Fibroblast of the aortic adventitia (primary cell): ENCODE results near the gene CCNF. TPM values are rescaled to one million over a fixed set of nuclear protein-coding genes. Genes with fewer than 3 reads are reported as not detected.

Experiments used
- DNase-seq: peaks from one replicate; pipeline ENCODE4 v3.0.0-alpha.2; 2010; ENCODE audit warnings: low read depth
- H3K4me3 ChIP-seq: 2 replicates; pipeline ENCODE4 v1.5.1; 2011; ENCODE audit warnings: low read depth, mild to moderate bottlenecking, control low read depth, low read length, moderate library complexity
- total RNA-seq: library from RNA; depleted of rRNA; stranded (reverse); fragments of >200 nt; gene quantifications from 2 replicates; pipeline ENCODE4 v1.2.3, GENCODE V29; 2012; ENCODE audit warnings: low replicate concordance
- TF ChIP-seq, protein P1 (sequence below): IDR thresholded peaks from 2 replicates; pipeline ENCODE4 v1.5.1; 2011; ENCODE audit warnings: mild to moderate bottlenecking, low read length, control low read depth, inconsistent platforms; ENCODE audit not compliant: insufficient read depth

CCNF gene
- total RNA-seq, 1 donor = 21.1 TPM

DNA sequence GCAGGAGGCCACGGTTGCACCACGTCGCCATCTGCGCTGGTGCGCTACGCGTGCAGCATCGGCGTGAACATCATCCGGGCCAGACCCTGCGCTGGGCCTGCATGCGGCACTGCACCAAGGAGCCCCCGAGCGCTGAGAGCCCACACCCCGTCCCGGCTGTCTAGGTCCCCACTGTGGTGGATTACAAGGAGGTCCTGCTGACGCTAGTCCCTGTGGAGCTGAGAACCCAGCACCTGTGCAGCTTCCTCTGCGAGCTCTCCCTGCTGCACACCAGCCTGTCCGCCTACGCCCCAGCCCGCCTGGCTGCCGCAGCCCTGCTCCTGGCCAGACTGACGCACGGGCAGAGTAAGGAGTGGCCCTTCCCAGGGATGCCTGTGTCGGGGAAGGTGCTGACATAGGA lies 19.9 kb downstream of the CCNF start:
- no peak overlapping the region for H3K4me3 ChIP-seq
- no peak for DNase-seq
- TF ChIP-seq, protein P1, sequence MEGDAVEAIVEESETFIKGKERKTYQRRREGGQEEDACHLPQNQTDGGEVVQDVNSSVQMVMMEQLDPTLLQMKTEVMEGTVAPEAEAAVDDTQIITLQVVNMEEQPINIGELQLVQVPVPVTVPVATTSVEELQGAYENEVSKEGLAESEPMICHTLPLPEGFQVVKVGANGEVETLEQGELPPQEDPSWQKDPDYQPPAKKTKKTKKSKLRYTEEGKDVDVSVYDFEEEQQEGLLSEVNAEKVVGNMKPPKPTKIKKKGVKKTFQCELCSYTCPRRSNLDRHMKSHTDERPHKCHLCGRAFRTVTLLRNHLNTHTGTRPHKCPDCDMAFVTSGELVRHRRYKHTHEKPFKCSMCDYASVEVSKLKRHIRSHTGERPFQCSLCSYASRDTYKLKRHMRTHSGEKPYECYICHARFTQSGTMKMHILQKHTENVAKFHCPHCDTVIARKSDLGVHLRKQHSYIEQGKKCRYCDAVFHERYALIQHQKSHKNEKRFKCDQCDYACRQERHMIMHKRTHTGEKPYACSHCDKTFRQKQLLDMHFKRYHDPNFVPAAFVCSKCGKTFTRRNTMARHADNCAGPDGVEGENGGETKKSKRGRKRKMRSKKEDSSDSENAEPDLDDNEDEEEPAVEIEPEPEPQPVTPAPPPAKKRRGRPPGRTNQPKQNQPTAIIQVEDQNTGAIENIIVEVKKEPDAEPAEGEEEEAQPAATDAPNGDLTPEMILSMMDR = no peak

DNA sequence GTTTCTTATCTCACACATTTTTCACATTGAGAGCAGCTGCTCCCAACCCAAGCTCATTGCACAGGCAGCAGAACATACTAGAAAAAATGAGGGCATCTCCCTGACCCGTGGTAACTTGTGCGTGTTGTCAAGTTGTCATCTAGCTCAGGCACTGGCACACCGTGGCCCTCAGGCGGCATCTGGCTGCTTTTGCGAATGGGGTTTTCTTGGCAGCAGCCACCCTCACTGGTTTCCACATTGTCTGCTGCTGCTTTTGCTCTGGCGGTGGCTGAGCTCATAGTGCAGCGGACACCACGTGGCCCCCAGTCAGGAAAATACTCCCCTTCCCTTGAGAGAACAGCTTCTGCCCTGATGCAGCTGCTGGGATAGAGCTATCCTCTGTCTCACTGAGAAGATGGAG lies 21.3 kb downstream of the CCNF start:
- H3K4me3 ChIP-seq = no peak overlapping the region
- TF ChIP-seq, protein P1 = no peak
- no peak for DNase-seq

DNA sequence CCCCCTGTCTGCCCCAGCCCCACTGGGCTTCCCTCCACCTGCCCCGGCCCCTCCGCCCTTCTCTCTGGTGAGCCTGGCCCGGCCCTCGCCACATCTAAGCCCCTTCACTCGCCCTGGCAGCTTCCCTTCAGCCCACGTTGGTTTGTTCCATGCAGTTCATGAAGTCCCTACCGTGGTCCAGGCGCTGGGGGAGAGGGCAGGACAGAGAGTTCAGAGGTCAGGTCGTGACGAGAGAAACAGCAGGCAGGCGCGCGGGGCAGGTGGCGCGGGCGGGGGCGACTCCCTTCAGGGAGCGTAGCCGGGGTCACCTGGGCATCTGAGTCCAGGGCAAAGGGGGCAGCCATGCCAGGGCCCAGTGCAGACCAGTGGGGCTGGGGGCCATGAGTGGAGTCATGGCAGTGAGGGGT lies 21.7 kb downstream of the CCNF start:
- H3K4me3 ChIP-seq = no peak overlapping the region
- TF ChIP-seq, protein P1 = no peak
- DNase-seq = no peak

DNA sequence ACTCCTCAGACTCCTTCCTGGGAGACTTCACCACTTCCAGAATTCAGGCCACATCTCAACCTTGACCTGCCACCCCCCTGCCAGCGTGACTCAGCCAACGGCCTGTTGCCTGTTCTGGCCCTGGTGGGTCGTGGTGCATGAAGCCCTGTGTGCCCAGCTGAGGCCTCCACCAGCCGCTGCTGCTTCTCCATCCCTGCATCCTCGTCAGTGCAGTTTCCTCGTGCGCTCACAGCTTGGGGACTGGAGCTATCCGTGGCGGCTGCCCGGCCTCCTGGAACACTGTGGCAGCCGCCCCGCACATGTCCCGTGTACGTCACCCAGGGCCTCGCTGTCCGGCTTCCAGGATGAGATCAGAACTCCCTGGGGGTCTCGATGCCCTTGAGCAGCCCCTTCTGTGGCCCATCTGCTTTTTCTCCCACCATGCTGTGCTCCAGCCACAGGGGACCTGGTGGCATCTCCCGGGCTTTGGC lies 22.6 kb downstream of the CCNF start:
- H3K4me3 ChIP-seq = no peak overlapping the region
- TF ChIP-seq, protein P1 = no peak
- no peak for DNase-seq

DNA sequence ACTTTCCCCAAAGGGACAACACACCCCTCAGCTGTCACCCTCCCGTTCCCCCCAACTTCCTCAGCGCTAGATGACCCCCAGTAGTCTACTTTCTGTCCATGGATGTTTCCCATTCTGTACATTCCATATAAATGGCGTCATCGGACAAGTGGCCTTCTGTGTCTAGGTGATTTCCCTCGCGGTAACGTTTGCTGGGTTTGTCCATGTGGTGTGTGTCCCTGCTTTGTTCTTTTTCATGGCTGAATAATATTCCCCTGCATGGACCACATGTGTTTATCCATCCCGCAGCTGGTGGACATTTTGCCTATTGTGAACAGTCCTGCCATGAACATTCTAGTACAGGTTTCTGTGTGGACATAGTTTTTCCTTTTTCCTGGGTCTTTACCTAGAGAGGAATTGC lies 23.4 kb downstream of the CCNF start:
- no peak overlapping the region for H3K4me3 ChIP-seq
- DNase-seq = no peak
- TF ChIP-seq, protein P1 = no peak

DNA sequence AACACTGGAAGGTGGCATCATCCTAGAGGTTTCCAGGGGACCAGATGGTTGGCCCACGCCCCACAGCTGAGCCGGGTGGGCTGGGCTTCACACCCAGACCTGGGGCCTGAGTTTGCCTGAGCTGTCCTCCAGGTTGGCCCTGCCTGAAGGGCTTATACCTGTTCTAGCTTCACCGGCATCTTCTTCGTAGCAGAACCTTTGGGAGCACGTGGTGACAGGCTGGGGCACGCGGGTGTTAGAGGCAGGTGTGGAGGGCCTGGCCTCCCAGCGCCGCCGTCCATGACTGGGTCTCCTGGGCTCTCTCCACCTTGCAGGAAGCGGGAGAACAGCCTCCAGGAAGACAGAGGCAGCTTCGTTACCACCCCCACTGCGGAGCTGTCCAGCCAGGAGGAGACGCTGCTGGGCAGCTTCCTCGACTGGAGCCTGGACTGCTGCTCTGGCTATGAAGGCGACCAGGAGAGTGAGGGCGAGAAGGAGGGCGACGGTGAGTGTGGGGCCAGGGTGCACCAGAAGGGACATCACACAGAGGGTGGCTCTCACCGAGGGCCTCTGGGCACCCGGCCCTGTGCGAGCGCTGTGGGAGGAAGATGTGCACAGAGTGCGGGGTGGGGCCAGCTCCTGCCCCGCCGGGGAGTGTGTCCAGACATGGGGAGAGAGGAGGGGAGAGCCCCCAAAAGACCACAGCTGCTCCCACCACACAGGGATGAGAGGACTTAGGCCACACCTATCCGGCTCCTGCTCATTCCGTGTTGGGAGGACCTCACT lies 26.0 kb downstream of the CCNF start:
- TF ChIP-seq, protein P1 = no peak
- no peak overlapping the region for H3K4me3 ChIP-seq
- no peak for DNase-seq
